HEK293 (cell line): ENCODE measurements around the gene NAP1L4.

Experiments used
- CTCF ChIA-PET: fragments of 350-600 bp; formaldehyde crosslinking; extraction: SDS; loops from one replicate; lab custom pipeline; 2021; ENCODE audit warnings: antibody characterized with exemption; lab: Yijun Ruan, JAX
- POLR2A ChIA-PET: fragments of 300-600 bp; formaldehyde crosslinking; extraction: SDS; loops from one replicate; lab custom pipeline; 2020; ENCODE audit warnings: antibody characterized with exemption, inconsistent platforms; lab: Yijun Ruan, JAX
- H3K27ac ChIP-seq: fragments of 200-500 bp; sonication (Bioruptor generic); 2 replicates; pipeline ENCODE4 v1.5.1; 2014; ENCODE audit warnings: low read depth, low read length, control low read depth, inconsistent platforms; ENCODE audit errors: extremely low read depth
- H3K36me3 ChIP-seq, 2 experiments: fragments of 200-500 bp in 1 of 2; sonication (Bioruptor generic) in 1 of 2; 1 replicate in 1 of 2; 2 replicates in 1 of 2; pipeline ENCODE4 v1.5.1; 2014 to 2017; ENCODE audit warnings: inconsistent platforms in 2 of 2, low read length in 2 of 2; ENCODE audit not compliant: control insufficient read depth in 2 of 2, insufficient read depth in 1 of 2
- H3K4me1 ChIP-seq: fragments of 200-500 bp; sonication (Bioruptor generic); 2 replicates; pipeline ENCODE4 v1.5.1; 2014; ENCODE audit warnings: mild to moderate bottlenecking, low read length, inconsistent platforms; ENCODE audit not compliant: control insufficient read depth, insufficient read depth
- H3K4me3 ChIP-seq: 2 replicates; pipeline ENCODE4 v1.5.1; 2011; ENCODE audit warnings: low read depth, mild to moderate bottlenecking, control low read depth, low read length, moderate library complexity
- H3K9me3 ChIP-seq: fragments of 200-500 bp; sonication (Bioruptor generic); 2 replicates; pipeline ENCODE4 v1.5.1; 2014; ENCODE audit warnings: low read depth, low read length, inconsistent platforms; ENCODE audit not compliant: control insufficient read depth, insufficient read depth
- FEZF1 ChIP-seq: fragments of 450-650 bp; formaldehyde crosslinking; IDR thresholded peaks from 2 replicates; pipeline ENCODE4 v1.5.1; 2016; ENCODE audit warnings: missing biosample characterization, missing genetic modification characterization
- KLF1 ChIP-seq: fragments of 450-650 bp; formaldehyde crosslinking; IDR thresholded peaks from 2 replicates; pipeline ENCODE4 v1.5.1; 2016; ENCODE audit warnings: missing biosample characterization, missing genetic modification characterization
- REPIN1 ChIP-seq: fragments of 450-650 bp; formaldehyde crosslinking; IDR thresholded peaks from 2 replicates; pipeline ENCODE4 v1.5.1; 2017; ENCODE audit warnings: missing biosample characterization, missing genetic modification characterization, low read depth
- SALL2 ChIP-seq: fragments of 450-650 bp; formaldehyde crosslinking; IDR thresholded peaks from 2 replicates; pipeline ENCODE4 v1.5.0; 2017; ENCODE audit warnings: missing biosample characterization, mild to moderate bottlenecking, missing genetic modification characterization, borderline replicate concordance
- SP2 ChIP-seq: fragments of 450-650 bp; formaldehyde crosslinking; IDR thresholded peaks from 2 replicates; pipeline ENCODE4 v1.5.1; 2016; ENCODE audit warnings: missing biosample characterization, missing genetic modification characterization
- SP7 ChIP-seq: fragments of 450-650 bp; formaldehyde crosslinking; IDR thresholded peaks from 2 replicates; pipeline ENCODE4 v1.5.1; 2016; ENCODE audit warnings: missing biosample characterization, missing genetic modification characterization
- WT1 ChIP-seq: fragments of 450-650 bp; formaldehyde crosslinking; IDR thresholded peaks from 2 replicates; pipeline ENCODE4 v1.5.1; 2016; ENCODE audit warnings: missing biosample characterization, missing genetic modification characterization
- ZBTB48 ChIP-seq: fragments of 450-650 bp; formaldehyde crosslinking; IDR thresholded peaks from 2 replicates; pipeline ENCODE4 v1.5.1; 2016; ENCODE audit warnings: missing biosample characterization, missing genetic modification characterization
- ZFP3 ChIP-seq: fragments of 450-650 bp; formaldehyde crosslinking; IDR thresholded peaks from 2 replicates; pipeline ENCODE4 v1.5.1; 2016; ENCODE audit warnings: low read depth, missing biosample characterization, missing genetic modification characterization
- ZNF10 ChIP-seq: fragments of 450-650 bp; formaldehyde crosslinking; IDR thresholded peaks from 2 replicates; pipeline ENCODE4 v1.5.1; 2017; ENCODE audit warnings: missing biosample characterization, missing genetic modification characterization
- ZNF394 ChIP-seq: fragments of 450-650 bp; formaldehyde crosslinking; IDR thresholded peaks from 2 replicates; pipeline ENCODE4 v1.5.1; 2016; ENCODE audit warnings: missing biosample characterization, missing genetic modification characterization, mild to moderate bottlenecking, moderate library complexity, borderline replicate concordance
- ZNF473 ChIP-seq: fragments of 450-650 bp; formaldehyde crosslinking; IDR thresholded peaks from 2 replicates; pipeline ENCODE4 v1.5.1; 2017; ENCODE audit warnings: missing biosample characterization, missing genetic modification characterization
- ZNF501 ChIP-seq: fragments of 450-650 bp; formaldehyde crosslinking; IDR thresholded peaks from 2 replicates; pipeline ENCODE4 v1.5.1; 2016; ENCODE audit warnings: missing biosample characterization, missing genetic modification characterization
- ZNF521 ChIP-seq: fragments of 450-650 bp; formaldehyde crosslinking; IDR thresholded peaks from 2 replicates; pipeline ENCODE4 v1.5.1; 2017; ENCODE audit warnings: missing biosample characterization, mild to moderate bottlenecking, missing genetic modification characterization
- ZNF626 ChIP-seq: fragments of 450-650 bp; sonication (Bioruptor Pico); formaldehyde crosslinking; IDR thresholded peaks from 2 replicates; pipeline ENCODE4 v1.5.1; 2018; ENCODE audit warnings: missing biosample characterization, missing genetic modification characterization, inconsistent platforms
- ZNF776 ChIP-seq: fragments of 450-650 bp; formaldehyde crosslinking; IDR thresholded peaks from 2 replicates; pipeline ENCODE4 v1.5.0; 2017; ENCODE audit warnings: missing biosample characterization, missing genetic modification characterization, borderline replicate concordance
- ZSCAN16 ChIP-seq: fragments of 450-650 bp; formaldehyde crosslinking; IDR thresholded peaks from 2 replicates; pipeline ENCODE4 v1.5.1; 2016; ENCODE audit warnings: missing biosample characterization, missing genetic modification characterization
- TF ChIP-seq, protein P1 (sequence below): fragments of 450-650 bp; formaldehyde crosslinking; IDR thresholded peaks from 2 replicates; pipeline ENCODE4 v1.5.1; 2017; ENCODE audit warnings: missing biosample characterization, missing genetic modification characterization
- TF ChIP-seq, protein P2 (sequence below): fragments of 450-650 bp; formaldehyde crosslinking; IDR thresholded peaks from 2 replicates; pipeline ENCODE4 v1.5.1; 2016; ENCODE audit warnings: missing biosample characterization, missing genetic modification characterization
- TF ChIP-seq, protein P3 (sequence below): fragments of 450-650 bp; formaldehyde crosslinking; IDR thresholded peaks from 2 replicates; pipeline ENCODE4 v1.5.1; 2016; ENCODE audit warnings: missing biosample characterization, missing genetic modification characterization

NAP1L4 gene

DNA sequence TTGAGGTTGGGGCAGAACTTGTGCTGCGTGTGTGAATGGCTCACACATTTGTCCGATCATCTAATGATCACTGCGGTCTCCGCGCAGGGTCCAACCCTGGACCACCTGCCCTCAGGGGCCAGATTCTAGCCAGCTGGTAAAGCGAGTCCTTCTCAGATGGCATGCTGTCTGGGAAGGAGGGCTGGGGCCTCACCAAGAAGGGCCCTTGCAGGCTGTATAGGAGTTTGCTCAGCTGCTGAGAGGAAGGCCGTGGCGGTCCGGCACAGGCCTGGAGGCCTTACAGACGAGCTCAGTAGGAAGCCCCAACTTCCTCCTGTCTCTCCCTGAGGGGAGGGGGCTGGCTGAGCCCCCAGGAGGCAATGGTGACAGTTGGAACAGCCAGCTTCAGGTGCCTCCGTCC lies 76.7 kb downstream of the NAP1L4 start:
- POLR2A ChIA-PET, result interaction anchor here (0.6 to 0.7 kb wide), 2 partner anchors 14 kb away, joined by 3 read pairs; partner anchors contain the start of gene PHLDA2
- H3K36me3 ChIP-seq, result no peaks in the 10 kb centered on the region
- H3K27ac ChIP-seq, result no peak overlapping the region
- CTCF ChIA-PET, result interaction anchor here (1.6 kb wide), 1 partner anchor 15 kb away, joined by 7 read pairs; no protein-coding TSS in a partner anchor
- no peak for TF ChIP-seq SP7
- peak; percentile 74 for TF ChIP-seq ZFP3
- no peaks in the 10 kb centered on the region for H3K9me3 ChIP-seq
- no peaks in the 10 kb centered on the region for H3K4me1 ChIP-seq
- H3K4me3 ChIP-seq, result no peak overlapping the region

DNA sequence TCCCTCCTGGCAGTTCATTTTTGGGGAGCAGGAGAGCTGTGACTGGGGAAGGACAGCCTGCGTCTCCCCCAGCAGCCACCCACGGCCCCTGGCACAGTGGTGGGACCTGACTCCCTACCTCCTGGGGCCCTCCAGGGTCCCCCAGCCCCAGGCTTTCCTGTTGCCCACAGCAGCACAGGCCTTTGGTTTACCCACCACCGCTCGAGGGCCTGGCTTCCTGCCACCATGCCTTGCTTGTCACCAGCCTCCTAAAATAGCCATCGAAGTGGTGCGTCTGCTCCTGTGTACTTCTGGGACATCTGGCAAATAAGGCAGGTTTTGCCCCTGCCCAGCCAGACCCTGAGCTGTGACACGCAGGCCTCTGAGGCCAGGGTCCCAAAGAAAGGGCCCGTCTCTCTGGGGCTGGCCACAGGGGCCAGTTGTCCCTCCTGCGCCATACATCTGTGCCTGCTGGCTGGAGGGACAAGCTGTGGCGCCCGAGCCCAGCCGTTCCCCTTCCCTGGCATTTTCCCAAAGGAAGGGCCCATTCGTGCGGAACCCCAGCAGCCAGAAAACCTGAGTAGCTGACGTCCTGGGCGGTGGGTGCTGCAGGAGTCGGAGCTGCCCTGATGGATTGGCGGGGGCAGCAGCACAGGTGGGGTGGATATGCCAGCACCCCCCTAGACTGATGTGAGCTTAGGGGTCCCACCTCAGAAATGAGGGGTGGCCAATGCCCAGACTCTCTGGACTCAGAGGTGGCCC lies 77.5 kb downstream of the NAP1L4 start:
- Histone ChIP-seq H3K4me3 (no peak overlapping the region), H3K36me3 (no peaks in the 10 kb centered on the region), H3K4me1 (no peaks in the 10 kb centered on the region), H3K9me3 (no peaks in the 10 kb centered on the region), H3K27ac (no peak overlapping the region)
- ChIA-PET CTCF (no interaction called here), POLR2A (interaction anchor here (0.7 kb wide), 1 partner anchor 15 kb away, joined by 3 read pairs; the partner anchor contains the start of gene PHLDA2)
- TF ChIP-seq ZNF473 (tag by site-specific recombination) (no peak), SP2 (tag by site-specific recombination) (no peak), ZNF626 (tag by site-specific recombination) (no peak), KLF1 (tag by site-specific recombination) (no peak), ZSCAN16 (tag by site-specific recombination) (no peak), REPIN1 (tag by site-specific recombination) (no peak), ZNF776 (tag by site-specific recombination) (no peak), ZBTB48 (tag by site-specific recombination) (no peak), WT1 (tag by site-specific recombination) (no peak), ZNF394 (tag by site-specific recombination) (no peak), ZNF501 (tag by site-specific recombination) (no peak), FEZF1 (no peak)
- TF ChIP-seq, protein P1, sequence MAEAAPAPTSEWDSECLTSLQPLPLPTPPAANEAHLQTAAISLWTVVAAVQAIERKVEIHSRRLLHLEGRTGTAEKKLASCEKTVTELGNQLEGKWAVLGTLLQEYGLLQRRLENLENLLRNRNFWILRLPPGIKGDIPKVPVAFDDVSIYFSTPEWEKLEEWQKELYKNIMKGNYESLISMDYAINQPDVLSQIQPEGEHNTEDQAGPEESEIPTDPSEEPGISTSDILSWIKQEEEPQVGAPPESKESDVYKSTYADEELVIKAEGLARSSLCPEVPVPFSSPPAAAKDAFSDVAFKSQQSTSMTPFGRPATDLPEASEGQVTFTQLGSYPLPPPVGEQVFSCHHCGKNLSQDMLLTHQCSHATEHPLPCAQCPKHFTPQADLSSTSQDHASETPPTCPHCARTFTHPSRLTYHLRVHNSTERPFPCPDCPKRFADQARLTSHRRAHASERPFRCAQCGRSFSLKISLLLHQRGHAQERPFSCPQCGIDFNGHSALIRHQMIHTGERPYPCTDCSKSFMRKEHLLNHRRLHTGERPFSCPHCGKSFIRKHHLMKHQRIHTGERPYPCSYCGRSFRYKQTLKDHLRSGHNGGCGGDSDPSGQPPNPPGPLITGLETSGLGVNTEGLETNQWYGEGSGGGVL (tag by site-specific recombination), result no peak
- TF ChIP-seq, protein P2, sequence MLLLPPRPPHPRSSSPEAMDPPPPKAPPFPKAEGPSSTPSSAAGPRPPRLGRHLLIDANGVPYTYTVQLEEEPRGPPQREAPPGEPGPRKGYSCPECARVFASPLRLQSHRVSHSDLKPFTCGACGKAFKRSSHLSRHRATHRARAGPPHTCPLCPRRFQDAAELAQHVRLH (tag by site-specific recombination), result no peak

DNA sequence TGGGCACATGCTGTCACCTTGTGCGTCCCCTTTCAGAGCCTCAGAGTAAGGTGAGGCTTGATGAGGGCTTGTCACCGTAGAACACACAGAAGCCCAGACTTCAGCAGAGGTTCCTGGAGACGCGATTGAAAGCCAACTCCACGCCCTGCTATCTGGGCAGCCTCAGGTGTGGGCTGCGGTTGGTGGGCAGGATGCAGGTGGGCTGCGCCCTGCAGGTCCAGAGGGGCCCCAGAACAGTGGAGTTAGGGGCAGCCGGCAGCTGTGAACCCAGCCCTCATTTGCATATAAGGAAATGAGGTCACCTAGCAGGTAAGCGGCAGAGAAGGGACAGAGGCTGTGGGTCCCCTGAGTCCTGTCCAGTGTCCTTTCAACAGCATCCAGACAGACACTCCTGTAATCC lies 78.4 kb downstream of the NAP1L4 start:
- Histone ChIP-seq H3K4me3 (no peak overlapping the region), H3K36me3 (no peaks in the 10 kb centered on the region), H3K4me1 (no peaks in the 10 kb centered on the region), H3K9me3 (no peaks in the 10 kb centered on the region), H3K27ac (no peak overlapping the region)
- CTCF ChIA-PET, result interaction anchor here (0.6 to 1.5 kb wide), 4 partner anchors 11 to 721 kb away, joined by 3 to 4 read pairs (median 3); no protein-coding TSS in a partner anchor
- TF ChIP-seq, protein P3, sequence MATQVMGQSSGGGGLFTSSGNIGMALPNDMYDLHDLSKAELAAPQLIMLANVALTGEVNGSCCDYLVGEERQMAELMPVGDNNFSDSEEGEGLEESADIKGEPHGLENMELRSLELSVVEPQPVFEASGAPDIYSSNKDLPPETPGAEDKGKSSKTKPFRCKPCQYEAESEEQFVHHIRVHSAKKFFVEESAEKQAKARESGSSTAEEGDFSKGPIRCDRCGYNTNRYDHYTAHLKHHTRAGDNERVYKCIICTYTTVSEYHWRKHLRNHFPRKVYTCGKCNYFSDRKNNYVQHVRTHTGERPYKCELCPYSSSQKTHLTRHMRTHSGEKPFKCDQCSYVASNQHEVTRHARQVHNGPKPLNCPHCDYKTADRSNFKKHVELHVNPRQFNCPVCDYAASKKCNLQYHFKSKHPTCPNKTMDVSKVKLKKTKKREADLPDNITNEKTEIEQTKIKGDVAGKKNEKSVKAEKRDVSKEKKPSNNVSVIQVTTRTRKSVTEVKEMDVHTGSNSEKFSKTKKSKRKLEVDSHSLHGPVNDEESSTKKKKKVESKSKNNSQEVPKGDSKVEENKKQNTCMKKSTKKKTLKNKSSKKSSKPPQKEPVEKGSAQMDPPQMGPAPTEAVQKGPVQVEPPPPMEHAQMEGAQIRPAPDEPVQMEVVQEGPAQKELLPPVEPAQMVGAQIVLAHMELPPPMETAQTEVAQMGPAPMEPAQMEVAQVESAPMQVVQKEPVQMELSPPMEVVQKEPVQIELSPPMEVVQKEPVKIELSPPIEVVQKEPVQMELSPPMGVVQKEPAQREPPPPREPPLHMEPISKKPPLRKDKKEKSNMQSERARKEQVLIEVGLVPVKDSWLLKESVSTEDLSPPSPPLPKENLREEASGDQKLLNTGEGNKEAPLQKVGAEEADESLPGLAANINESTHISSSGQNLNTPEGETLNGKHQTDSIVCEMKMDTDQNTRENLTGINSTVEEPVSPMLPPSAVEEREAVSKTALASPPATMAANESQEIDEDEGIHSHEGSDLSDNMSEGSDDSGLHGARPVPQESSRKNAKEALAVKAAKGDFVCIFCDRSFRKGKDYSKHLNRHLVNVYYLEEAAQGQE (tag by site-specific recombination), result no peak
- TF ChIP-seq ZNF10 (tag by site-specific recombination) (no peak), SALL2 (no peak), ZNF521 (tag by site-specific recombination) (no peak)
- POLR2A ChIA-PET, result interaction anchor here (3.1 kb wide), 1 partner anchor 16 kb away, joined by 15 read pairs; the partner anchor contains the start of gene PHLDA2
